Cardiac septum (tissue), 1 donor: ENCODE results near the gene MIDN. TPM values are rescaled to one million over a fixed set of nuclear protein-coding genes. Genes with fewer than 3 reads are reported as not detected.

Experiments used
- DNase-seq: peaks from one replicate; pipeline ENCODE4 v3.0.0-alpha.2; 2020; ENCODE audit warnings: low spot score
- intact Hi-C: fragments of 100-400 bp; cut with DNase I; formaldehyde crosslinking; loops from one replicate; pipeline ENCODE4 v1.14.0; 2022
- total RNA-seq: library from RNA; stranded (reverse); fragmentation: NEBNext Ultra II Directional; extraction: Animal tissue kit (Norgen Biotek cat#: 25700); gene quantifications from one replicate; pipeline ENCODE4 v1.2.1, GENCODE V29; 2021
- donor health status: DM: no; HTN: no; CAD: no.

The MIDN gene
- total RNA-seq, 1 donor from 2014 or later: 97.5 TPM

DNA sequence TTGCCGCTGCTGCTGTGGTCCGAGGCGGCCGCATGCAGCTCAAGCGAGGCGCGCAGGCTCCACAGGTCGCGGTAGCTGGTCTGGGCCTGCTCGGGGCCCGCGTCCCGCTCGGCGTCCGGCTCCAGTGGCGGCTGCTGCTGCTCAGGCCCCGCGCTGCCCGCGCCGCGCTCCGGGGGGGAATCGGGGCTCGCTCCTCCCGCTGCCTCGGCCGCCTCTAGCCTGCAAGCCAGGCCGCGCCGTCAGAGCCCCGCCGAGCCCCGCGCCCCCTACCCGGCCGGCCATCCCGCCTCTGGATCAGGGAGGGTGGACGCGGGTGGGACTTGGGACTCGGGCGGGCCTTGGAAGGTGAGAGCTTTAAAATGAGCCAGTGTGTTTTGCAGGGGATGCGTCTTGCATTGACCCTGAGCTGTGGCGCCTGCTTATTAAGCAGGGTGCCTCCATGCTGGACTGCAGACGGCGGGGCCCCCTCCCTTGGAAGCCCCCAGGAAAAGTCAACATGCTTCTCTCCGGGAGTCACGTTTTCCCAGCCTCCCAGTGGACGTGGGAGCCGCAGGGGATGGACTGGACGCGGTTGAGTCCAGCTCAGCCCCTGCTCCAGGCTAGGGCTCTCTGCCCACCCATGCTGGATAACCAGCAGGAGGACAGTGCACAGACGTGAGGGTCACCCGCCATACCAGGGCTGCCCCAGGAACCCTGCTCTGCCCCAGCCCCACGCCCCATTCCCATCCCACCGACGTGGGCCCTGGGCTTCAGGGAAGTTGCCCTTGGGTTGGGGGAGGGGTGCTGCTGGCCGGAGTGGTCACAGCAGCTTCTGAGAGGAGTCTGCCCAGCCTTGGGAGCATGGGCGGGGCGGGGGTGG is 18.2 kb upstream of the MIDN start:
- intact Hi-C loops: no loop called here
- no peak for DNase-seq

GRCh38 chr19:1230783-1231489 is 17.4 kb upstream of the MIDN start:
- DNase-seq: no peak
- intact Hi-C loops: no loop called here

- intact Hi-C loops: no loop called here
- DNase-seq: no peak
These were observed 16.4 kb upstream of the MIDN start for GRCh38 chr19:1231729-1232637.

- no peak for DNase-seq
- intact Hi-C loops: no loop called here
These were observed 15.7 kb upstream of the MIDN start for GRCh38 chr19:1232652-1233072.

DNA sequence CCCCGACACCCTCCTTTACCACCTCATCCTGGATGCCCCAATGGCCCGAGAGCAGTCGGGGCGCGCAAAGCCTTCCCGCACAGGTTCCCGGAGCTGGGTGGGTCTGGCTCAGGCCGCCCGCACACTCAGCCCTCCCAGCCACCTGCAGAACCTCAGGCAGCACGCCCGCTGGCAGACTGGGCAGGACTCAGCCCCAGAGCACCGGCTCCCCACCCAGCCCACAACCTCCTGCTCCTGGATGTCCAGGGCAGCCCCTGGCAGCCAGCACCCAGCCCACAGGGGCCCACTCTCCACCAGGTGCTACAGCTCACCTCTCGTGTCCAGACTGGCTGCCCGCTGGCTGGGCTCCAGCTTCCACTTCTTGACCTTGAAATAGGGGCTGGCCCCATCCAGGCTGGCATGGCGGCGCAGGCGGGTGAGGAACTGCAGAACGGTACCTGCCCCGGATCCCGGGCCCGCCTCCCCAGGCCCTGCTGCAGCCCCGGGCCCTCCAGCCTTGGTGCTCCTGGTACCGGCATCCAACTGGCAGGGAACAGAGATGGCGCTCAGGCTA is 15.2 kb upstream of the MIDN start:
- intact Hi-C loops: no loop called here
- DNase-seq: no peak

- no peak for DNase-seq
- intact Hi-C loops: no loop called here
These were observed 14.1 kb upstream of the MIDN start for GRCh38 chr19:1234051-1234954.

- no peak for DNase-seq
- intact Hi-C loops: no loop called here
These were observed 13.4 kb upstream of the MIDN start for GRCh38 chr19:1234955-1235380.

DNA sequence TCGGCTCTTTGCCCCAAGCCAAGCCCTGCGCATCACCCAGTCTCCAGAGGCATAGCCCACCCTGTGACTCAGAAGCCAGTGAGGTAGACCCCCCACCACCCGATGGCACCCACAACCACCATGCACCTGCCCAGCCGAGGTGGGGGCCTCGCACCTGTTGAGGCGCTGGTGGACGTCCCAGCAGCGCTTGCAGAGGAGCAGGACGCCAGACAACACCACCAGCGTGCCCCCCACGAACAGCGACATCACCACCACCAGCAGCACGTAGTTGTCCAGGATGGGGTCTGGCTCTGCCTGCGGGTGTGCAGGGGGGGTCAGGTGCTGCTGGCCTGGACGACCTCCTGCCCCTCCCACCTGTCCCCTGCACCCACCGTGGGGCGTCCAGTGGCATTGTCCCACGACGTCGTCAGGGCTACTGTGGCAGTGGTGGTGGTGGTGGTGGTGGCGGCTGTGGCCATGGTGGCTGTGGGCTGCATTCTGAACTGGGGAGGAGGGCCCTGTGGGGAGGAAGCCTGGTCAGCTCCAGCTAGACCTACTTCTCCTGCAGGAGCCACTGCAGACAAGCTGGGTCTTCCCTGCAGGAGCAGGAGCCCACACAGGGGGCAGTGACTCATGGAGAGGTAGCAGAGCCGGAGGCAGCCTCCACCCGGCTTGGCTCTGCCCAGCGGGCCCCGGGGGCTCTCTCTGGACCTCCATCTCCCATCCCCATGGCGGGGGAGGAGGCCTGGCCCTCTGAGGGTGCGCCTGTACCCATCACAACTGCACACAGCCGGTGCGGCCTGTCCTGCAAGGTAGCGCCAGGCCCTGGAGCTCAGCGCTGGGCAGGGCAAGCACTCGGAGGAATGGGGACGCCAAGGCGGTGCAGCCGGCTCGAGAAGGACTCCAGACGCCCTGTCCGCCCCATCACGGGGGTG is 12.5 kb upstream of the MIDN start:
- DNase-seq: no peak
- intact Hi-C loops: no loop called here

GRCh38 chr19:1236576-1236975 is 11.8 kb upstream of the MIDN start:
- intact Hi-C loops: no loop called here

DNA sequence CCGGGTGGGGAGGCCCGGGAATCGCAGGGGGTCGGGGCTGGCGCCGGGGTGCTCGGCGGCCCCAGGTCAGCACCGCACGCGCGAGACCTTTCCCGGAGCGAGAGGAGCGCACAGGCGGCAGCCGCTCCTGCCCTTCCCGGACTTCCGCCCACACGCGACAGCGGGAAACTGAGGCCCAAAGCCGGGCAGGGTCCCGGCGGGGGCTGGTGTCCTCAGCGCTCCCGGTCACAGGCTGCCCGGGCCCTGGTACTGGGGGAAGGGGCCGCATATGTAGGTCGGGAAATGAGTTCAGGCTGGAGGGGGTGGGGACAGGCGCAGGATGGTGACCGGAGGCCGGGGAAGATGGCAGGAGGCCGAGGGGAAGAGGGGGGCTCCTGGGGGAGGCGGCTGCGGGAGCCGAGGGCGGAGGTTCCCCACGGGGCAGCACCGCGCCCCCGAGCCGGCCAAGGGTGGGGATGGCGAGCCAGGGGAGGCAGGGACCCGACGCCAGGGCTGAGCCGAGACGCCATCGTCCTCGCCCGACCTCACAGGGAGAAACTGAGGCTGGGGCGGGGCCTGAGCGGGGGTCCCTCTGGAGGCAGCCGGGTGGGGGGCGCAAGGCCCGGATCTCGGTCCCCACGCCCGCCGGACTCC is 11.2 kb upstream of the MIDN start:
- DNase-seq: no peak
- intact Hi-C loops: no loop called here

More at GRCh38 chr19:1236576-1236975, 11.8 kb upstream of the MIDN start:
- no peak for DNase-seq

DNA sequence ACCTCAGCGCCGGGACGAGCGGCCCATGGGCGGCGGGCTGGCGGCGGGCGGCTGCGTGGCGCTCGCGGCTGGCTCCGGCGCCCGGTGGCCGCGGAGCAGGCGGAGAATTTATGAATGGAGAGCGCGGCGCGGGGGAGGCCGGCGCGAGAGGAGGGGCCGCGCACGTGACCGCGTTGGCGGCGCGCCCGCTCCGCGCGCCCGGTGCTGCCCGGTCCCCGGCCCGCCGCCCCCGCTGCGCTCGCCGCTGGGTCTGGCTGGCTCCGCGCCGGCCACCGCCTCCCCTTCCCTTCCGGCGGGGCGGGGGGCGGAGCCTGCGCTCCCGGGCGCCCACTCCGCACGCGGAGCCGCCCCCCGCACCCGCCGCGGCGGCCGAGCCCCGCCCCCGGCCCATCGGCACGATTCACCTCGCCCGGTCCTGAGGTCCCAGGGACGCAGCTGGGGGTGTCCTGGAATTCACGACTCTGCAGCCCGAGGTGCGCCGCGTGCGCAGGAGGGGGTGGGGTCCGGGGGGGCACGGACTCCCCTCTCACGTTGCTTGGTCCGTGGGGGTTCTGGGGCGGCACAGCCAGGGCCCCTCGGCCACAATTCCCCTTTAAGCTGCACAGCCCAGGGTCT is 10.5 kb upstream of the MIDN start, which contains the start of gene CBARP:
Gene CBARP, minus strand, starts transcription at position 252 of the 615 bp plus-strand sequence. CDS start 1,905 bp downstream, outside the sequence.
- intact Hi-C loops: loop anchor here (2.0 kb wide), 1 partner anchor 17 kb away; no protein-coding TSS in a partner anchor

GRCh38 chr19:1238369-1239303 is 9.7 kb upstream of the MIDN start:
- DNase-seq: no peak
- intact Hi-C loops: loop anchor here (2.0 kb wide), 1 partner anchor 18 kb away; no protein-coding TSS in a partner anchor

More for the DNA sequence above, 10.5 kb upstream of the MIDN start, which contains the start of gene CBARP:
- no peak for DNase-seq

DNA sequence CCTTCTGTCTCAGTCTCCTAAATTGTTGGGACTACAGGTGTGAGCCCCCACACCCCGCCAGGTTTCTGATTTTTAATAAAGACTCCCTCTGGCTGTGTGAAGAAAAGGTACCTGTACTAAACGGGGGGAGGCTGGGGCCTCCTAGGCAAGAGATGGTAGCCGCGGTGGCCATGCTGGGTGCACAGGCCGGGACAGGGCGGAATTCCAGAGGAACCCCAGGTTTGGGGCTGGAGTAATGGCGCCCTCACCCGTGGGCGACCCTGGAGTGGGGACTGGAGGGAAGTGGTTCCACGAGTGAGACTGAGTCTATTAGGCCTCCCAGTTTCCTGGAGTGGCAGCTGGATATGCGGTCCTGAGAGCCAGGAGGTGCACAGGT is 9.0 kb upstream of the MIDN start:
- DNase-seq: no peak
- intact Hi-C loops: loop anchor here (2.0 kb wide), 1 partner anchor 19 kb away; no protein-coding TSS in a partner anchor

DNA sequence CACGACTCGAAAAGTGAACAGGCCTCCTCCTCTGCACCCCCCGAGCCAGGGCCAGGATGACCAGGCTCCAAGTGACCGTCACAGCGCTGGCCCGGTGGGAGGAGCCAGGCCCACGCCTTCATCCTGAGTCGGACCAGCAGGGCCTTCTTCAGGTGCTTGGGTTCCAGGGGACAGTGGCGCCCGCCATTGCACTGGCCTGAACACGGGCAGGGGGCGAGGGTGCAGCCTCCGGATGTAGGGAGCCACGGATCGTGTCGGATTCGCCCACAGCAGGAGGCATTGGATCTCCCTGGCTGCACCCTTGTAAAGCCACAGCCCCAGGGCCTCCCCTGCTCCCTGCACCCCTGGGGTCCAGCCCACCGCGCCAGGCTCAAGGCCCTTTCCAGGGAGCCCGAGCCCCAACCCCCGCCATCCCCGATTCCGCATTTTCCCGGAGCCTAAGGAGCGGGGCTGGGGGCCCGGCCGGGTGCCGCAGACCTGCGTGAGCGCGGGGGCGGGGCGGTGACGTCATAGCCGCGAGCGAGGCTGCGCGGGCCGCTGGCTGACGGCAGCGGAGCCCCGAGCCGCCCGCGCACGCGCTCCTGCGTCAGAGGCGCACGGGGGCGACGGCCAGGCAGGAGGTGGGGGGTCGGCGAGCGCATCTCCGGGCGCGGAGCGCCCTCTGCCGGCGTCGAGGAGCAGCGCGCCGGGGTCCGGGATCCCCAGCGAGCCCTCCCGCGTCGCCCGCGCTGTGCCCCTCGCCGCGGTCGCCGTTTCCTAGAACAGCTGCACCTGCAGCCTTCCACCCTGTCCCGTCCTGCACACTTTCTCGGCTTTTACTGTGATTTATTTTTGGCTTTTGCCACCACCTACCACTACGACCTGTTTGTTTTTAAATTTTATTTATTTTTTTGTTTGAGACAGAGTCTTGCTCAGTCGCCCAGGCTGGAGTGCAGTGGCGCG is 8.3 kb upstream of the MIDN start:
- intact Hi-C loops: loop anchor here (2.0 to 5.0 kb wide), 2 partner anchors 19 to 313 kb away; partner anchors contain the start of gene ARID3A
- DNase-seq: peak; percentile 93
